GM18519 (cell line): Measurements from ENCODE around the gene MATN1.

ENCODE experiments used
- ATAC-seq: cut with Tn5 transposase; IDR thresholded peaks from one replicate; pipeline ENCODE4 v1.9.1; 2021; ENCODE audit warnings: mild to moderate bottlenecking, moderate library complexity; ENCODE audit not compliant: unreplicated experiment, low FRiP score

Gene MATN1

GRCh38 chr1:30668024-30668423, 55.4 kb downstream of the MATN1 start:
- ATAC-seq = no peak

- ATAC-seq = no peak
Observed at GRCh38 chr1:30666756-30667273, 56.6 kb downstream of the MATN1 start.

GRCh38 chr1:30665216-30666010, 58.0 kb downstream of the MATN1 start:
- no peak for ATAC-seq

- no peak for ATAC-seq
Observed at GRCh38 chr1:30664103-30664755, 59.2 kb downstream of the MATN1 start.

GRCh38 chr1:30663596-30664091, 59.7 kb downstream of the MATN1 start:
- no peak for ATAC-seq

GRCh38 chr1:30662291-30662840, 61.0 kb downstream of the MATN1 start:
- ATAC-seq = no peak

- no peak for ATAC-seq
Observed at GRCh38 chr1:30661311-30661710, 62.1 kb downstream of the MATN1 start.
